Astrocyte of the spinal cord (primary cell): ENCODE measurements around the gene FAF2.

Source experiments
- DNase-seq: peaks from one replicate; pipeline ENCODE4 v3.0.0; 2011; ENCODE audit warnings: low read depth, low spot score
- H3K4me3 ChIP-seq: 2 replicates; pipeline ENCODE4 v1.5.1; 2011; ENCODE audit warnings: low read depth, mild to moderate bottlenecking, low read length, moderate library complexity
- in situ Hi-C: cut with HindIII; loops from 2 replicates; pipeline ENCODE4 v1.10.0; 2017; ENCODE audit warnings: low sequenced_read_pairs
- TF ChIP-seq, protein P1 (sequence below): IDR thresholded peaks from 2 replicates; pipeline ENCODE4 v1.5.1; 2012; ENCODE audit warnings: low read depth, mild to moderate bottlenecking, low read length, inconsistent platforms

FAF2 gene

DNA sequence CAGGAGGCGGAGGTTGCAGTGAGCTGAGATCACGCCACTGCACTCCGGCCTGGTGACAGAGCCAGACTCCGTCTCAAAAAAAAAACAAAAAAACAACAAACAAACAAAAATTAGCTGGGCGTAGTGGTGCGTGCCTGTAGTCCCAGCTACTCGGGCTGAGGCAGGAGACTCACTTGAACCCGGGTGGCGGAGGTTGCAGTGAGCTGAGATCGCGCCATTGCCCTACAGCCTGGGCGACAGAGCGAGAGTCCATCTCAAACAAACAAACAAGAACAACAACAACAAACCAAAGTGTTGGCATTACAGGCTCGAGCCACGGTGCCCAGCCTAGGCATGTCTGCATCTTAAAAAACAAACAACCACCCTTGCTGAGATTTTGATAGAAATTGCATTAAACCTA is 76.8 kb downstream of the FAF2 start:
- H3K4me3 ChIP-seq = no peak overlapping the region
- TF ChIP-seq, protein P1, sequence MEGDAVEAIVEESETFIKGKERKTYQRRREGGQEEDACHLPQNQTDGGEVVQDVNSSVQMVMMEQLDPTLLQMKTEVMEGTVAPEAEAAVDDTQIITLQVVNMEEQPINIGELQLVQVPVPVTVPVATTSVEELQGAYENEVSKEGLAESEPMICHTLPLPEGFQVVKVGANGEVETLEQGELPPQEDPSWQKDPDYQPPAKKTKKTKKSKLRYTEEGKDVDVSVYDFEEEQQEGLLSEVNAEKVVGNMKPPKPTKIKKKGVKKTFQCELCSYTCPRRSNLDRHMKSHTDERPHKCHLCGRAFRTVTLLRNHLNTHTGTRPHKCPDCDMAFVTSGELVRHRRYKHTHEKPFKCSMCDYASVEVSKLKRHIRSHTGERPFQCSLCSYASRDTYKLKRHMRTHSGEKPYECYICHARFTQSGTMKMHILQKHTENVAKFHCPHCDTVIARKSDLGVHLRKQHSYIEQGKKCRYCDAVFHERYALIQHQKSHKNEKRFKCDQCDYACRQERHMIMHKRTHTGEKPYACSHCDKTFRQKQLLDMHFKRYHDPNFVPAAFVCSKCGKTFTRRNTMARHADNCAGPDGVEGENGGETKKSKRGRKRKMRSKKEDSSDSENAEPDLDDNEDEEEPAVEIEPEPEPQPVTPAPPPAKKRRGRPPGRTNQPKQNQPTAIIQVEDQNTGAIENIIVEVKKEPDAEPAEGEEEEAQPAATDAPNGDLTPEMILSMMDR = no peak
- in situ Hi-C loops = no loop called here
- no peak for DNase-seq

DNA sequence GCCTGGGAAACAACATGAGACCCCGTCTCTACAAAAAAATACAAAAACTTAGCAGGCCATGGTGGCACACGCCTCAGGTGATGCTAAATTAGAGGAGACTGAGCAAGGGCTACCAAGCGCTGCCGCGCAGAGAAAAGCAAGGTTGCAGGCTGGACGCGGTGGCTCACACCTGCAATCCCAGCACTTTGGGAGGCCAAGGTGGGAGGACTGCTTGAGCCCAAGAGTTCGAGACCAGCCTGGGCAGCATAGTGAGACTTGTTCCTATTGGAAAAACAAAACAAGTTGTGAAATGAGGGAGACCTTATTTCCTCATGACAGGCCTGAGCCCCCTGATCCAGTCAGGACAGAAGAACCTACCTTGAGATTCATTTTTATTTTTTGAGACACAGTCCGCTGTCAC is 77.5 kb downstream of the FAF2 start:
- TF ChIP-seq, protein P1 = no peak
- H3K4me3 ChIP-seq = no peak overlapping the region
- no peak for DNase-seq
- in situ Hi-C loops = no loop called here

DNA sequence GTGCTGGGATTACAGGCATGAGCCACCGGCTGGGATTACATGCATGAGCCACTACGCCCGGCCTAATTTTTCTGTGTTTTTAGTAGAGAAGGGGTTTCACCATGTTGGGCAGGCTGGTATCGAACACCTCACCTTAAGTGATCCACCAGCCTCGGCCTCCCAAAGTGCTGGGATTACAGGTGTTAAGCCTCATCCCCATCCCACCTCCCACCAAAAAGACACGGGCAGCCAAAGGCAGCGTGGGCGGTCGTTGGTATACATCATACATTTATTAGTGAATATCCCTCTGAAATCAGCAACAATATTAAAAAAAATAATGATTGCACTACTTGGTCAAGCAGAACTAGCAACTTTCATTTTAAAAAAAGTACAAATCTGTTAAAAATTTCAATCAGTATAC is 78.3 kb downstream of the FAF2 start:
- TF ChIP-seq, protein P1 = no peak
- DNase-seq = no peak
- H3K4me3 ChIP-seq = no peak overlapping the region
- in situ Hi-C loops = no loop called here

DNA sequence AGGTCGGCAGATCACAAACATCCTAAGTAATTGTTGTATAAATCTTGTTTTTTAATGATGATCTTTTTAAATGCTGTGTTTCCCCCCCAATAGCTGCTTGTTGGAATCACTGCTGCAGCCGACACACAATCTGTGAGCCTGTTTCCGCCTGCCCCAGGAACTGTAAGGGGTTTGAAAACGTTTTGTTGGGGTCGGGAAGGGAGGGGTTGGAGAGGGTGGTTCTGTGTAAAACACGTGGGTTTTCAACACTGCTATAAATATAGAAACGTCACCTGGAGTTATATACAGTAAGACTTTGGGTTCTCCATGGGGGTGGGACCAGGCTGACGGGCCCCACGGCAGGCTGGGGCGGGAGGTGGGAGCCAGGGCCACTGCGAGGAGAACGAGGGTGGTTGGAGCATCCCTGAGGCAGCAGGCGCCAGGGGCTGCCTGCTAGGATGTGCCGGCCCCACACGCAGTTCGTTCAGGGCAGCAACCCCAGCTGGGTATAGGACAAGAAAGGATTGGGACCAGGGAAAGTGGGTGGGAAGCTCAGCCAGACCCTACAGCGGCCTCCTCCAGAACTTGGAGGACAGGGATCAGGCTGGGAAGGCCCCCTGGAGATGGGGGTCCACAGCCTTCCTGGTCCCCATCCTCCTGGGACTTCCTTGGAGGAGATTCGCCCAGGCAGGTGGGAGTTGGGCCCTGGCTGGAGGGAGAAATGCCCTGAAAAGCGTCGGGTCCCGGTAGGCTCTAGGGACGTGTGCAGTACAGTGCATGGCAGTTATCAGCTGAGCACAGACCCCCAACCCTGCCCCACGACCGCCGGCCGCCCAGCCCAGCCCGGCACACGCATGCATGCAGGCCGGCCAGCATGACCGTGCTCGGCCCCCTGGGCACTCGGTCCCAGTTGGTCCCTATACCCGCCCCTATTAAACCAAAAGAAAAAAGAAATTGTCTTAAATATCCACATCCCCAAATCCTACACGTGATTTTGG is 79.3 kb downstream of the FAF2 start:
- TF ChIP-seq, protein P1 = no peak
- H3K4me3 ChIP-seq = no peak overlapping the region
- no peak for DNase-seq
- in situ Hi-C loops = no loop called here

DNA sequence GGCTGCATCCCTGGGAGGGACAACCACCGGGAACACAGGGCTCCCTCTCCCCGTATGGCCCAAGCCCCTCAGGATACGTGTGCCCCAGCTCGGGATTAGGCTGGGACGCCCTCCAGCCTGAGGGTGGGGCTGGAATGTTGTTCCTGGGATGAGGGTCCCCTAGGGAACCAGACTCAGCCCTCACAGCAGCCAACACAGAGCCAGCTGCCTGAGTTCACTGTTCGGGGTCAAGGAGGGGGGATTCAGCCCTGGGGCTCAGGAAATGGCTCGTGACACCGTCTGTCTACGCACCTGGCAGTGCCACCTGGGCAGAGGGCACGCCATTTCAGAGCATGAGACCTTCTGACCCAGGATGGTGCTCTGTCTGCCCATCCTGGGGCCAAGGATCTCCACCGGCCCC is 80.1 kb downstream of the FAF2 start:
- DNase-seq = no peak
- TF ChIP-seq, protein P1 = no peak
- no peak overlapping the region for H3K4me3 ChIP-seq
- in situ Hi-C loops = no loop called here

DNA sequence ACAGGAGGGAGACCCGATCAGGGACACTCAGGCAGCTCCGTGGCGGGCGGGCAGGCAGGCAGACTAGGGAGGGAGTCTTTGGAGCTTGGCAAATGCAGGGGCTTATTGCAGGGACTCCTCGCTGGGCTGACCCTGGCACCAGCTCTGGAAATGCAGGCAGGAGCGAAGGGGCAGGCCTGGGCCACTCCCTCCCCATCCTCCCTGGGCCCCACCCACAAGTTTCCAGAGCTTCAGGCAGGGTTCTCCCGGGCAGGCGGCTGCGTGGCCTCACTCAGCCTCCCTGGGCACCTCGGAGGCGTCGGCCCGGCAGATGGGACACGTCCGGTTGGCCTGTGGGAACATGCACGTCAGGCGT is 80.6 kb downstream of the FAF2 start:
- H3K4me3 ChIP-seq = no peak overlapping the region
- TF ChIP-seq, protein P1 = no peak
- in situ Hi-C loops = no loop called here
- DNase-seq = no peak
